Cardiac fibroblast (primary cell): ENCODE data around the gene KCNQ1.

Experiments used
- DNase-seq, 2 donors: peaks; one replicate each; pipeline versions ENCODE4 v3.0.0 to v3.0.0-alpha.2; 2010; ENCODE audit warnings: low read depth in 2 of 2
- H3K4me3 ChIP-seq, 2 donors: replicated peaks in 1 of 2; 1 replicate in 1 of 2; 2 replicates in 1 of 2; pipeline ENCODE4 v1.5.1; 2011; ENCODE audit warnings: low read depth in 2 of 2, low read length in 2 of 2, mild to moderate bottlenecking in 2 of 2, moderate library complexity in 1 of 2
- TF ChIP-seq, protein P1 (sequence below): IDR thresholded peaks from one replicate; pipeline ENCODE4 v1.5.1; 2011; ENCODE audit warnings: low read depth, mild to moderate bottlenecking, low read length, inconsistent platforms

The KCNQ1 gene

GRCh38 chr11:2704356-2704755, 259.5 kb downstream of the KCNQ1 start:
- TF ChIP-seq, protein P1, sequence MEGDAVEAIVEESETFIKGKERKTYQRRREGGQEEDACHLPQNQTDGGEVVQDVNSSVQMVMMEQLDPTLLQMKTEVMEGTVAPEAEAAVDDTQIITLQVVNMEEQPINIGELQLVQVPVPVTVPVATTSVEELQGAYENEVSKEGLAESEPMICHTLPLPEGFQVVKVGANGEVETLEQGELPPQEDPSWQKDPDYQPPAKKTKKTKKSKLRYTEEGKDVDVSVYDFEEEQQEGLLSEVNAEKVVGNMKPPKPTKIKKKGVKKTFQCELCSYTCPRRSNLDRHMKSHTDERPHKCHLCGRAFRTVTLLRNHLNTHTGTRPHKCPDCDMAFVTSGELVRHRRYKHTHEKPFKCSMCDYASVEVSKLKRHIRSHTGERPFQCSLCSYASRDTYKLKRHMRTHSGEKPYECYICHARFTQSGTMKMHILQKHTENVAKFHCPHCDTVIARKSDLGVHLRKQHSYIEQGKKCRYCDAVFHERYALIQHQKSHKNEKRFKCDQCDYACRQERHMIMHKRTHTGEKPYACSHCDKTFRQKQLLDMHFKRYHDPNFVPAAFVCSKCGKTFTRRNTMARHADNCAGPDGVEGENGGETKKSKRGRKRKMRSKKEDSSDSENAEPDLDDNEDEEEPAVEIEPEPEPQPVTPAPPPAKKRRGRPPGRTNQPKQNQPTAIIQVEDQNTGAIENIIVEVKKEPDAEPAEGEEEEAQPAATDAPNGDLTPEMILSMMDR, result no peak
- DNase-seq, result no peak
- H3K4me3 ChIP-seq, result no peak overlapping the region

GRCh38 chr11:2704896-2705606, 260.2 kb downstream of the KCNQ1 start:
- no peak for DNase-seq
- TF ChIP-seq, protein P1, result no peak

DNA sequence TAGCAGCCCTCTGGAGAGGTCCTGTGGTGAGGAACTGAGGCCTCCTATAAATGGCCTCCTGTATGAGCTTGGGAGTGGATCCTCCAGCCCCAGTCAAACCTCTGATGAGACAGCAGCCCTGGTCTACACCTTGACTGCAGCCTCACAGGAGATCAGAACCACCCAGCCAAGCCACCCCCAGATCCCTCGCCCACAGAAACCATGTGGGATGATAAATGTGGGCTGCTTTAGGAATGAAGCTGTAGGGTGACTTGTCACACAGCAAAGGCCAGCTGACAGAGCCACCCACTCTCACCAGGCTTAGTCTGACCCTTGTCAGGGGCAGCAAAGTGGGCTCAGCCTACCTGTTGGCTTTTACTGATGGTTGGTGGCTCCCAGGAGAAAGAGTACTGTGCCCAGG, 261.5 kb downstream of the KCNQ1 start:
- no peak for DNase-seq
- TF ChIP-seq, protein P1, result no peak
- no peak overlapping the region for H3K4me3 ChIP-seq

More at GRCh38 chr11:2704896-2705606, 260.2 kb downstream of the KCNQ1 start:
- no peak overlapping the region for H3K4me3 ChIP-seq

- TF ChIP-seq, protein P1, result no peak
Measured at GRCh38 chr11:2707736-2708135, 262.9 kb downstream of the KCNQ1 start.

DNA sequence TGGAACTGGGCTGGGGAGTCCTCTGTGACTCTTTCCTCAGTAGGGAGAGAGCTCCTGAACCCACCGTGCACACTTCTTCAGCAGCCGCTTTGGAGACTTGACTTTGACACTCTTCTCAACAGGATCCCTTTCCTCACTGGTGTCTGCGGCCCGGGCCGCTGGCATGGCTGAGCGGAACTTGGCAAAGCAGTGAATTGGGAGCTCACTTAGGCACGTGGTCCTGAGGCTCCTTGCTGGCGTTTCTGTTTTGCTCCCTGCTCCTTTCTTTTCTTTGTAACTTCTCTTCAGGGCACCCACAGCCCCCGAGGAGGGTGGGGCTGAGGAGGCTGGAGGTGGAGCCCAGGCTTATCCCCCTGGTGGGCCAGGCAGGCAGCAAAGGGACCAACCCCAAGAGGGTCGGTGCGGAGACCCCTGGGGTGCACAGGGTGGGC, 263.4 kb downstream of the KCNQ1 start:
- TF ChIP-seq, protein P1, result no peak
- H3K4me3 ChIP-seq, result no peak overlapping the region
- DNase-seq, result peak in 1 of 2 donors; percentile 67

More at GRCh38 chr11:2707736-2708135, 262.9 kb downstream of the KCNQ1 start:
- no peak overlapping the region for H3K4me3 ChIP-seq
- DNase-seq, result no peak

DNA sequence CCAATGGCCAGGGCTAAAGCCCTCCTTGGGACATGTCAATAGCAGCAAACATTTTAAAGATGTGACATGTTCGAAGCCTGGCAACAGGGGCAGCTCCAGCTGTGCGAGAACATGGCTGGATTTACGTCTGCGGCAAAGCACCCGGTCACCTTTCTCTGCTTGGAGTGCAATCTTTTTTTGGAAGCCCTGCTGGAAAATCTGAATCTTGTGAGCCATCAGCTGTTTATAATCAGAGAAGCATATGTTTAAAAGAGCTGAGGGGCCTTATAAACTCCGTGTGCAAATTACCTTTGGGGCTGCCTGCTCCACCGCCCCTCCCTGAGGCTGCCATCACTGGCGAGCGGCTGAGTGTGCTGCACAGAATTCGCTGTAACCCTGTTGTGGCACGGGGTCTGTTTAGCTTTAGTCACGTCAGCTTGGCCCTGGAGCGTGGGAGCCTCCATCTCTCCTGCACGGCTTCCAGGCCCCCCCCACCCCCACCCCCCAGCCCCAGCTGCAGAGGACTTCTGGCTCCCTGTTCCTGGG, 264.0 kb downstream of the KCNQ1 start:
- H3K4me3 ChIP-seq, result no peak overlapping the region
- TF ChIP-seq, protein P1, result no peak
- DNase-seq, result peak in 1 of 2 donors; percentile 81

DNA sequence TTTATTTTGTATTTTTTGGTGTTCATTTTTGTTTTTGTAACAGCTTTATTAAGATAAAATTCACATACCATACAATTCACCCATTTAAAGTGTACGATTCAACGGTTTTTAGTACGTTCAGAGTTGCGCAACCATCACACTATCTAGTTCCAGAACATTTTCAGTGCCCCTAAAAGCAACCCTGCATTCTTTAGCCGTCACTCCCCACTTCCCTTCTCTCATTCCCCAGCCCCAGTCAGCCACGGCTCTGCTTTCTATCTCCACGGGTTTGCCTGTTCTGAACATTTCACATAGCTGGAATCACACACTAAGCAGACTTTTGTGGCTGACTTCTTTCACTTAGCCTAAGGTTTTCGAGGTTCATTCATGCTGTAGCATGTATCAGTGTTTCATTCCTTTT, 264.6 kb downstream of the KCNQ1 start:
- no peak overlapping the region for H3K4me3 ChIP-seq
- DNase-seq, result peak; percentile 20 to 97
- TF ChIP-seq, protein P1, result no peak
